T-helper 1 cell treated with Interleukin-12 subunit alpha and Interleukin-12 subunit beta and Interleukin-4 antibody, amounts not matched to agents 30 ng/mL and 1 ng/mL, for 36 hours (primary cell): ENCODE measurements around the gene GAGE1. TPM values are rescaled to one million over a fixed set of nuclear protein-coding genes. Genes with fewer than 3 reads are reported as not detected.
"Not testable (repeated sequence)": the region's sequence is repeated elsewhere in the genome, so short reads cannot be mapped to it uniquely, and the experiment has no call there.

Experiments used
- intact Hi-C: fragments of 100-400 bp; cut with micrococcal nuclease; formaldehyde crosslinking; loops from one replicate; pipeline ENCODE4 v1.15.1; 2024
- total RNA-seq: library from RNA; stranded (reverse); gene quantifications from 2 replicates; pipeline ENCODE4 v1.2.3, GENCODE V29; 2022

Gene GAGE1
- not detected in 2 replicates for total RNA-seq

GRCh38 chrX:49598720-49599119, at the start of gene GAGE1:
TSS of gene GAGE1 (plus strand) at chrX:49599020. CDS start at chrX:49600175, 1,155 bp downstream.
- intact Hi-C loops = not testable (repeated sequence)

- intact Hi-C loops = not testable (repeated sequence)
Measured at GRCh38 chrX:49550989-49551388, 47.8 kb upstream of the GAGE1 start, which contains the start of gene GAGE12E. TSS of gene GAGE12E (plus strand) at chrX:49551289. CDS start at chrX:49552444, 1,155 bp downstream.

GRCh38 chrX:49560542-49560941, 38.3 kb upstream of the GAGE1 start, which contains the start of gene GAGE12F:
TSS of gene GAGE12F (plus strand) at chrX:49560842. CDS start at chrX:49561997, 1,155 bp downstream.
- intact Hi-C loops = not testable (repeated sequence)

GRCh38 chrX:49568728-49569127, 30.1 kb upstream of the GAGE1 start:
- intact Hi-C loops = not testable (repeated sequence)

GRCh38 chrX:49569152-49569551, 29.7 kb upstream of the GAGE1 start:
- intact Hi-C loops = not testable (repeated sequence)

- intact Hi-C loops = not testable (repeated sequence)
Measured at GRCh38 chrX:49570100-49570499, 28.7 kb upstream of the GAGE1 start, which contains the start of gene GAGE12G. TSS of gene GAGE12G (plus strand) at chrX:49570400. CDS start at chrX:49571555, 1,155 bp downstream.

GRCh38 chrX:49579649-49580048, 19.2 kb upstream of the GAGE1 start, which contains the start of gene GAGE12H:
TSS of gene GAGE12H (plus strand) at chrX:49579949. CDS start at chrX:49581104, 1,155 bp downstream.
- intact Hi-C loops = not testable (repeated sequence)

- intact Hi-C loops = not testable (repeated sequence)
Measured at GRCh38 chrX:49589196-49589595, 9.6 kb upstream of the GAGE1 start, which contains the start of gene GAGE2A. TSS of gene GAGE2A (plus strand) at chrX:49589496. CDS start at chrX:49590651, 1,155 bp downstream.

GRCh38 chrX:49589769-49590478, 8.9 kb upstream of the GAGE1 start:
- intact Hi-C loops = not testable (repeated sequence)

GRCh38 chrX:49590488-49590887, 8.3 kb upstream of the GAGE1 start:
- intact Hi-C loops = not testable (repeated sequence)

- intact Hi-C loops = no loop called here
Measured at GRCh38 chrX:49610718-49611310, 12.0 kb downstream of the GAGE1 start.

GRCh38 chrX:49618574-49618973, 19.8 kb downstream of the GAGE1 start:
- intact Hi-C loops = no loop called here

- intact Hi-C loops = no loop called here
Measured at GRCh38 chrX:49627086-49627777, 28.4 kb downstream of the GAGE1 start.

- intact Hi-C loops = no loop called here
Measured at GRCh38 chrX:49644991-49645637, 46.3 kb downstream of the GAGE1 start.

GRCh38 chrX:49656533-49656932, 57.7 kb downstream of the GAGE1 start:
- intact Hi-C loops = no loop called here

Other genes starting within 250 kb of the GAGE1 start
- not detected in 2 replicates for gene GAGE12C, start 66.8 kb upstream of the GAGE1 start, total RNA-seq
- gene GAGE12D, start 57.3 kb upstream of the GAGE1 start, total RNA-seq = not detected in 2 replicates
- gene GAGE12E, start 47.7 kb upstream of the GAGE1 start, total RNA-seq = not detected in 2 replicates
- gene GAGE12F, start 38.2 kb upstream of the GAGE1 start, total RNA-seq = not detected in 2 replicates
- gene GAGE12G, start 28.6 kb upstream of the GAGE1 start, total RNA-seq = not detected in 2 replicates
- not detected in 2 replicates for gene GAGE12H, start 19.1 kb upstream of the GAGE1 start, total RNA-seq
- gene GAGE2A, start 9.5 kb upstream of the GAGE1 start, total RNA-seq = not detected in 2 replicates
- gene PAGE1, start 97.0 kb downstream of the GAGE1 start, total RNA-seq = not detected in 2 replicates
- not detected in 2 replicates for gene PAGE4, start 230.3 kb downstream of the GAGE1 start, total RNA-seq